ENCODE data around the gene F10.

- TF ChIP-seq CTCF (IDR thresholded peaks at IDR 0.05 in 8 of 11, conservative IDR thresholded peaks at IDR 0.05 in 3 of 11) (no peak), POLR2A (IDR thresholded peaks at IDR 0.05) (no peak), POLR2AphosphoS5 (IDR thresholded peaks at IDR 0.05) (no peak)
Measured at GRCh38 chr13:113143466-113144254, 21.1 kb downstream of the F10 start.
